ENCODE results near the gene KIF13A.
"Not testable (repeated sequence)": the region's sequence is repeated elsewhere in the genome, so short reads cannot be mapped to it uniquely, and the experiment has no call there.

KIF13A gene

DNA sequence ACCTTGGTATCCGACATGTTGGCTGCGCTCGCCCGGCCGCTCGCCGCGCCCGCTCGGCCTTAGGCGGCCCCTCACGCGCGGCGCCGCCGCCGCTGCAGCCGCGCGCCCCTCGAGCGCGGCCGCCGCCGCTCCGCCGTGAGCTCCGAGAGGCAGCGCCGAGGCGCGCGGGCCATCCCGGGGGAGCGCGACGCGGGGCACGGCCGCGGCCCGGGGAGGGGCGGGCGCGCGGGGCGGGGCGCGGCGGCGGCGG lies at the start of gene KIF13A:
Gene KIF13A (minus strand): TSS at position 189 of the 250 bp plus-strand sequence. CDS start 172 bp downstream, at position 17.
- no peak for DNase-seq

GRCh38 chr6:18036781-18037180 lies 49.3 kb upstream of the KIF13A start:
- no peak for DNase-seq

DNA sequence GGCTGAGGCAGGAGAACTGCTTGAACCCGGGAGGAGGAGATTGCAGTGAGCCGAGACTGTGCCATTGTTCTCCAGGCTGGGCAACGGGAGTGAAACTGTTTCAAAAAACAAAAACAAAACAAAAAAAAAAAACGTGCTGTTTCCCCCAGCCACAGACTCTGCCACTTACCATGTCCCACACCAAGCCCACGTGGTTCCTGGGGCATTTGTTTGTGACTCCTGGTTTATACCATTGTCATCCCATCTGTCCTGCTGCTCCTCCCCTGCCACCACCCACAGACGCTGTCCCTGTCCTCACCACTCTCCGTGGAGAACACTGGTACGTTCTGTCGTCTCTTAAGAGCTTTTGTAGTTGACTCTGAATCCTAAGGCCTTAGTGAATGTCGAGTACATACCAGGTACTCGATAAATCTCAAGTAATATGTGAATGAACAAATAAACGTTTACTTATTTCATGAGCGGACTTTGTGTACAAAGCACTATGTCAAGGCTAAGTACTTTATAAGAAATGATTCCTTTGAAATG lies 48.0 kb upstream of the KIF13A start:
- DNase-seq = no peak

DNA sequence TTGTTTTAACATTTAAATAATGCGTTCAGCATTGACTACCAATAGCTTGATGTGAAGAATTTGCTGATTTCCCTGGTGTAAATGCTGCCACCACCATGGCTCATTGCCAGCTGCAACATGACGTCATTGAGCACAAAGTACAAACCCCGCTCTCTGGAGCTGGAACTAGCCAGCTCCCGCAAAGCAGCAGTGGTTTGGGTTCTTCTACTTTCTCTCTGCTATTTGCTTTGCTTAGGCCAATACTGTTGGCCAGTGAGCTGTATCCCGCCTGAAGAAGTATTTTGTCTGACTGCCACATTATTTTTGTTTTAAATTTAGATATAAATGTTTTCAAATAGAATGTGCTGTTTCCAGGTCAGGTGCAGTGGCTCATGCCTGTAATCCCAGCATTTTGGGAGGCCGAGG lies 47.4 kb upstream of the KIF13A start:
- DNase-seq = peak in 1 of 2 experiments; percentile 13

GRCh38 chr6:18031680-18032256 lies 44.3 kb upstream of the KIF13A start:
- DNase-seq = no peak

DNA sequence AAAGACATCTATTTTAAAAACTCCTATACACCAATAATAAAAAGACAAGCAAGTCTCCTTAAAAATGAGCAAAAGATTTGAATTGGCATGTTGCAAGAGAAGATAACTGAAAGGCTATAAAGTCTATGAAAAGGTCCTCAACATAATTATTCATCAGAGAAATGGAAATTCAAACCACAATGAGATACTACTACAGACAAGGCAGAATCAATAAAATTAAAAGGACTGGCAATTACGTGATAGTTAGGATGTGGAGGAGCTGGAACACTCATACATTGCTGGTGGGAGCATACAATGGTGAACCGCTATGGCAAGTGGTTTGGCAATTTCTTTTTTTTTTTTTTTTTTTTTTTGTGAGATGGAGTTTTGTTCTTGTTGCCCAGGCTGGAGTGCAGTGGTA lies 43.8 kb upstream of the KIF13A start:
- no peak for DNase-seq

GRCh38 chr6:18028332-18028731 lies 40.9 kb upstream of the KIF13A start:
- DNase-seq = no peak

DNA sequence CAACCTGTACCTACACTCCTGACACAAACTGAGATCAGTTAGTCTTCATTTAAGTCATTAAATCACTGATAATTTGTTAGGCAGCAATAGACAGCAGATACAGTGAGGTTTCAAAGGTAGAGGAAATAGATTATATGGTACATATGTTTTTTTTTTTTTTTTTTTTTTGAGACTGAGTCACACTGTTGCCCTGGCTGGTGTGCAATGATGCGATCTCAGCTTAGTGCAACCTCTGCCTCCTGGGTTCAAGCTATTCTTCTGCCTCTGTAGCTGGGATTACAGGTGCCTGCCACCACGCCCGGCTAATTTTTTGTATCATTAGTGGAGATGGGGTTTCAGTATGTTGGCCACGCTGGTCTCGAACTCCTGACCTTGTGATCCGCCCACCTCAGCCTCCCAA lies 38.2 kb upstream of the KIF13A start:
- DNase-seq = no peak

- DNase-seq = no peak
Observed at GRCh38 chr6:18024876-18025275, 37.4 kb upstream of the KIF13A start.

GRCh38 chr6:18023891-18024290 lies 36.5 kb upstream of the KIF13A start:
- DNase-seq = peak; percentile 63 to 83

- no peak for DNase-seq
Observed at GRCh38 chr6:18022398-18023231, 35.2 kb upstream of the KIF13A start.

DNA sequence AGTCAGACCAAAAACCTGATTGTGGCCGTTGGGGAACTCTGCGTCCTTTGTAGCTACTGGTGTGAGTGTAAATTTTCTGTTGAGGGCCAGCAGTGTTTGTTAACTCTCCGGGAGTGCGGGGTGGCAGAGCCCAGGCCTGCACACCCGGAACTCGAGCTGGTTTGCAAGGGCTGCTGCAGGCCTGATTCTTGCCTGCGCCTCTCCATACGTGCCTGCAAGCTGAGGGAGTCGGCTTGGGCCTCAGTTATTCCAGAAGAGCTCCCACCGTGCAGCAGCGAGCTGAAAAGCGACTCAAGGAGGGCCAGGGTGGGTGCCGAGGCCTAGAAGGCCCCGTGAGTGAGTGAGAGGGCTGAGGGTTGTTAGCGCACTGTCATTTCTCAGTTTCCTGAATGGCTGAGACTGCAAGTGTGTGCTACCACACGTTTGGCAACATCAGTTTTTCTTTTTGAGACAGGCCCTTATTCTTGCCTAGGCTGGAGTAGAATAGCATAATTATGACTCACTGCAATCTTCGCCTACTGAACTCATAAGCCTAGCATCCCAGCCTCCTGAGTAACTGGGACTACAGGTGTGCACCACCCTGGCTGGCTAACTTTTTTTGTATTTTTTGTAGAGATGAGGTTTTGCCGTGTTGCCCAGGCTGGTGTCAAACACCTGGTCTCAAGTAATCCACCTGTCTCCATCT lies 33.9 kb upstream of the KIF13A start:
- DNase-seq = no peak

DNA sequence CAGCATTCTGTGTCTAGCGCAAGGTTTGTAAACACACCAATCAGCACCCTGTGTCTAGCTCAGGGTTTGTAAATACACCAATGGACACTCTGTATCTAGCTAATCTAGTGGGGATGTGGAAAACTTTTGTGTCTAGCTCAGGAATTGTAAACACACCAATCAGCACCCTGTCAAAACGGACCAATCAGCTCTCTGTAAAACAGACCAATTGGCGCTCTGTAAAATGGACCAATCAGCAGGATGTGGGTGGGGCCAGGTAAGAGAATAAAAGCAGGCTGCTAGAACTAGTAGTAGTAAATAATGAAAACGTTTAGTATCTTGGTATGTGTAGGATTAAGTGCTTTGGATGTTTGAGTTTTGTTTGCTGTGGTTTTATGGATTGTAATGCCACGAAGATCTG lies 33.1 kb upstream of the KIF13A start:
- not testable (repeated sequence) for DNase-seq

DNA sequence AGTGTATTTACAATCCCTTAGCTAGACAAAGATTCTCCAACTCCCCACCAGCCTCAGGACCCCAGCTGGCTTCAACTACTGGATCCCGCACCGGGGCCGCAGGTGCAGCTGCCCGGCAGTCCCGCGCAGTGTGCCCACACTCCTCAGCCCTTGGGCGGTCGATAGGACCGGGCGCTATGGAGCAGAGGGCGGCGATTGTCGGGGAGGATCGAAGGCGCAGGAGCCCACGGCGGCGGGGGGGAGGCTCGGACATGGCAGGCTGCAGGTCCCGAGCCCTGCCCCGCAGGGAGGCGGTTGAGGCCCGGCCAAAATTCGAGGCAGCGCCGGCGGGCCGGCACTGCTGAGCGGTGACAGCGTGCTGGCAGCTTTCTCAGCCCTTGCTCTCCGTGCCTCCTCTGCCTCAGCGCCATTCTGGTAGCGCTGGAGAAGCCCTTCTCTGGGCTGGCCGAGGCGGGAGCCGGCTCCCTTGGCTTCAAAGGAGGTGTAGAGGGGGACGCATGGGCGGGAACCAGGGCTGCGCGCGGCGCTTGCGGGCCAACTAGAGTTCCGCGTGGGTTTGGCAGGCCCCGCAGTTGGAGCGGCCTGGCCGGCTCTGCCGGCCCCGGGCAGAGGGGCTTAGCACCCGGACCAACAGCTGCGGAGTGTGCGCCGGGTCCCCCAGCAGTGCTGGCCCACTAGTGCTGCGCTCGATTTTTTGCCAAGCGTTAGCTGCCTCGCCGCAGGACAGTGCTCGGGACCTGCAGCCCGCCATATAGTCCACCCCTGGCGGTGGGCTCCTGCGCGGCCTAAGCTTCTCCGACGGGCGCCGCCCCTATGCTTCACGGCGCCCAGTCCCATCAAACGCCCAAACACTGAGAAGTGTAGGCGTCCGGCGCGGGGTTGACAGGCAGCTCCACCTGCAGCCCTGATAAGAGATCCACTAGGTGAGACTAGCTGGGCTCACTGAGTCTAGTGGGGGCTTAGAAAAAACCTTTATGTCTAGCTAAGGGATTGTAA lies 32.4 kb upstream of the KIF13A start:
- no peak for DNase-seq

GRCh38 chr6:18019133-18019532 lies 31.7 kb upstream of the KIF13A start:
- not testable (repeated sequence) for DNase-seq

DNA sequence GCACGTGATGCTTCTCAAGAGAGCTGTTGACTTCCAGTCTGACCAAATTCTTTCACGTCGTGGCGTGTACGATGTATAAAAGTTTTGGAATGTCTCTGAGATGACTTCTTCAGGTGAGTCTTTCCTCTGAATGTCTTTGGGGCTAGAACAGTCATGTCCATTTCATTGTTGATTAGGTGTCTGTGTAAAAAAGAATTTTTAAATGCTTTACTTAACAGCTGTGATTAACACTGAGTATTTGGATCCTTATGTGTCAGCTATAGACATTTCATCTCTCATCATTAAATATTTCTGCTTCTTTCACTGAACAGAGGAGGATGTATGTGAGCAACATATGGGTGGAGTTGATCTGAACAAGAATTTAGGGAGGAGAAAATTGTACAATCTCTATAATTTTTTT lies 29.3 kb upstream of the KIF13A start:
- DNase-seq = no peak

DNA sequence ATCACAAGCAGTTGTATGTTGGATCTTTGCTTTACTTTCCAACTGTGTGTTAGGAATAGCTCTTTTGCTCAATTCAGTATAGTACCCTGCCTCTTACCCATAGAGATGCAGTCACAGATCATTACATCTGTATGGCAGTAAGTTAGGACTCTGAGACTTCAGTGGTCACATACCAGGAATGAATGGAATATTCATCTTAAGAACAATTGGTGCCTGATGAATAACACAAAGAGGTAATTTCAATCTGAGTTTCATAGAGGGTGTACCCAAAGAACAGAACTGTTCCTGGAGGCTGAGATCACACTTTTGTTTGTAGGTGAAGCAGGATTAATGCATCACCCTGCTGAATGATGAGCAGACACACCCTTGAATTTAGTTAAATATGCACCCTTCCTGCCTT lies 28.7 kb upstream of the KIF13A start:
- DNase-seq = no peak

- DNase-seq = no peak
Observed at GRCh38 chr6:18011287-18011686, 23.9 kb upstream of the KIF13A start.

DNA sequence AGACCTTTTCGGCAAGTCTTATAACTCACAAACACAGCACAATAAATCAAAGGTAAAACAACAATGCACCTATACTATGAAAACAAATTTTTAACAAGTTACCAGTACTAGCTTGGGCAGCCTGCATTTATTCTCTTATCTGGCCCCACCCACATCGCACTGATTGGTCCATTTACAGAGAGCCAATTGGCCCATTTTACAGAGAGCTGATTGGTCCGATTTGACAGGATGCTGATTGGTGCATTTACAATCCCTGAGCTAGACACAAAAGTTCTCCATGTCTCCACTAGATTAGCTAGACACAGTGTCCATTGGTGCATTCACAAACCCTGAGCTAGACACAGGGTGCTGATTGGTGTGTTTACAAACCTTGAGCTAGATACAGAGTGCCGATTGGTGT lies 23.1 kb upstream of the KIF13A start:
- DNase-seq = not testable (repeated sequence)

- no peak for DNase-seq
Observed at GRCh38 chr6:18004256-18004985, 17.0 kb upstream of the KIF13A start.

DNA sequence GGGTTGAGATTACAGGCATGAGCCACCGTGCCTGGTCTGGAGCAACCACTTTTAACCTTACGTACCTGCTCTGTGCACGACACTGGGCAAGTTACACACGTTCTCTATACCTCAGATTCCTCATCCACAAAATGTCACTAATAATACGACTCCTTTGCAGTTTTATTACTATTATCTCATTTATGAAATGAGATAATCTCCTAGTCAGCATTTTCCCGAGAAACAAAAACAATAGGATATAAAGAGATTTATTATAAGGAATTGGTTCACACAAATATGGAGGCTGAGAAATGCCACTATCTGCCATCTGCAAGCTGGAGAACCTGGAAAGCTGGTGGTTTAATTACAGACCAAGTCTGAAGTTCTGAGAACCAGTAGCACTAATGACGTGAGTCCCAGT lies 12.0 kb upstream of the KIF13A start:
- DNase-seq = no peak

DNA sequence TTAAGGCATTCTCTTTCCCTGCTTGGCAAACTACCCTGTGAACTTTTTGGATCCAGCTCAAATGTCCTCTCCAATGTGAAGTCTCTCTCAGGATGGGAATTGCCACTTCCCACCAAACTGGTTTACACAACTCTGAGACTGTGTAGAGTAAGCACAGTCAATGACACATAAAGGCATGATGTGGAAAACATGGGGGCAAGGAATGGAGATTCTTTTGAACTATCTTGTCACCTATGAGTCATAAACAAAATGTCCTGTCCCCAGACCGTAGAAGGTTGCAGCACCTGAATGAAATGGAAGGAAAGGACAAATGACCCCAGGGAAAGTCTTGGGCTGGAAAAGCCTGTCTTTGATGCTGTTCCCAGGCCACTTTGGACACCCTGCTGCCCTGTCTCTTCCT lies 11.0 kb upstream of the KIF13A start:
- DNase-seq = no peak

Data from NCI-H526 (cell line).